H1 (cell line): ENCODE measurements around the gene MAPKAP1. TPM values are rescaled to one million over a fixed set of nuclear protein-coding genes. Genes with fewer than 3 reads are reported as not detected.

Experiments used
- CHD1 ChIP-seq: IDR thresholded peaks from 2 replicates; pipeline ENCODE4 v1.6.1; 2012; ENCODE audit warnings: low read depth, low read length, improper control_type of control experiment
- CHD7 ChIP-seq: fragments of 300-600 bp; sonication (generic); IDR thresholded peaks from 2 replicates; pipeline ENCODE4 v1.7.1; 2012; ENCODE audit warnings: low read length, moderate library complexity, mild to moderate bottlenecking, inconsistent platforms; ENCODE audit not compliant: insufficient replicate concordance
- EGR1 ChIP-seq: IDR thresholded peaks from 2 replicates; pipeline ENCODE4 v1.6.1; 2011; ENCODE audit warnings: low read depth, low read length, borderline replicate concordance
- EZH2 ChIP-seq: fragments of 200-600 bp; sonication (generic); IDR thresholded peaks from 2 replicates; pipeline ENCODE4 v1.7.1; 2012; ENCODE audit warnings: low read depth, mild to moderate bottlenecking, moderate library complexity, low read length, inconsistent platforms; ENCODE audit not compliant: severe bottlenecking
- FOSL1 ChIP-seq: IDR thresholded peaks from 2 replicates; pipeline ENCODE4 v1.6.1; 2011; ENCODE audit warnings: mild to moderate bottlenecking, low read depth, low read length, moderate library complexity; ENCODE audit not compliant: insufficient read depth
- JUND ChIP-seq: IDR thresholded peaks from 2 replicates; pipeline ENCODE4 v1.6.1; 2011; ENCODE audit warnings: mild to moderate bottlenecking, improper control_type of control experiment, low read length
- MAFK ChIP-seq: IDR thresholded peaks from 2 replicates; pipeline ENCODE4 v1.6.1; 2012; ENCODE audit warnings: low read depth, mild to moderate bottlenecking, improper control_type of control experiment, low read length
- SP2 ChIP-seq: IDR thresholded peaks from 2 replicates; pipeline ENCODE4 v1.6.1; 2012; ENCODE audit warnings: mild to moderate bottlenecking, low read length, inconsistent platforms
- TEAD4 ChIP-seq: IDR thresholded peaks from 2 replicates; pipeline ENCODE4 v1.6.1; 2012; ENCODE audit warnings: low read depth, low read length, inconsistent platforms, mixed read lengths
- ZNF274 ChIP-seq: IDR thresholded peaks from 2 replicates; pipeline ENCODE4 v1.7.0; 2012; ENCODE audit warnings: low read length, borderline replicate concordance; ENCODE audit errors: extremely low read depth
- polyA plus RNA-seq, 7 experiments: library from polyadenylated mRNA; depleted of rRNA in 3 of 7; stranded (reverse) in 5 of 7; unstranded in 2 of 7; fragments of >200 nt in 5 of 7; fragments of 200-250 nt in 2 of 7; gene quantifications; 1 replicate in 5 of 7; 2 replicates in 1 of 7; 4 replicates in 1 of 7; pipeline versions ENCODE4 v1.2.1 to v1.2.3, GENCODE V29; 2011 to 2013; ENCODE audit warnings: missing spikeins in 2 of 7, mixed read lengths in 2 of 7
- total RNA-seq: library from RNA; stranded (reverse); fragmentation: NEBNext Ultra II Directional; extraction: Animal tissue kit (Norgen Biotek cat#: 25700); gene quantifications from 2 replicates; pipeline ENCODE4 v1.2.1, GENCODE V29; 2021
- TF ChIP-seq, protein P1 (sequence below): IDR thresholded peaks from 2 replicates; pipeline ENCODE4 v1.6.1; 2011; ENCODE audit warnings: low read depth, mild to moderate bottlenecking, low read length; ENCODE audit not compliant: insufficient read depth

The MAPKAP1 gene
- total and polyA plus RNA-seq, 2 of the 8 experiments (the other 6 are each of a cell fraction or from before 2014, with no cell fraction given): 79.2 to 140 TPM

DNA sequence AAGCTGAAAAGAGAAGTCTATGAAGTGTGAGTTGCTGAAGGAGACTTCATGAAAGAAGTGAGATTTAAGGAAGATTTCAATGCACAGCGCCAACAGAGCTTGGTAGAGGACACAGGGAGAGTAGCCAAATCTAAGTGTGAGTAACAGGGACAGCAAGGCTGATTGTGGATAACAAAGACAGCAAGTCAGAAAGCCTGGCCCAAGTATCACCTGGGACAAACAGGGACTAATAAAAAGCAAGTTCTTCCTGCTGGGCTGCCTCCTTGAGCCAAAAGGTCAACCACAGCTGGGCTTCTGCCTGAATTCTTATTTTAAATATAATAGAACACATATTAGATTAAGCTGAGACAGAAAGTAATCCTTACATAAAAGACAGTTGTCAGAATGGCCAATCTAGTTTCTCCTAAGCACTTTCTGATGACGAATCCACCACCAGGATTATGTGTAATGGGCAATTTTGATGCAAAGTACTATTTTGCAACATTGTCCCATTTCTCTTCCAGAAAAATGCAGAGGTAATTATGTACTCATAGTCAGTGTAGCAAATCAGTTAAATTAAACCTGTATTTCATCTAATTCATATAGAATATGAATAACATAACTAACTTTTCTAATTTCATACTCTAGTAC lies 73.8 kb downstream of the MAPKAP1 start (continued):
- TF ChIP-seq CHD7 (no peak), SP2 (no peak), MAFK (no peak), CHD1 (no peak), EZH2 (no peak), TEAD4 (no peak), EGR1 (no peak), FOSL1 (no peak), ZNF274 (no peak), JUND (no peak)
- TF ChIP-seq, protein P1, sequence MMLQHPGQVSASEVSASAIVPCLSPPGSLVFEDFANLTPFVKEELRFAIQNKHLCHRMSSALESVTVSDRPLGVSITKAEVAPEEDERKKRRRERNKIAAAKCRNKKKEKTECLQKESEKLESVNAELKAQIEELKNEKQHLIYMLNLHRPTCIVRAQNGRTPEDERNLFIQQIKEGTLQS: no peak
